GM21381 (cell line): ENCODE results near the gene VPS45.
"Not testable (repeated sequence)": the region's sequence is repeated elsewhere in the genome, so short reads cannot be mapped to it uniquely, and the experiment has no call there.

ENCODE experiments used
- ATAC-seq: cut with Tn5 transposase; IDR thresholded peaks from one replicate; pipeline ENCODE4 v1.9.1; 2021; ENCODE audit warnings: mild to moderate bottlenecking, moderate library complexity; ENCODE audit not compliant: unreplicated experiment

VPS45 gene

GRCh38 chr1:150067184-150068108 lies at the start of gene VPS45:
VPS45 (plus strand) TSS chr1:150067776; CDS start chr1:150067858, 82 bp downstream.
- peak; percentile 82 for ATAC-seq

- ATAC-seq = no peak
These were observed 49.4 kb upstream of the VPS45 start for GRCh38 chr1:150018165-150018564.

GRCh38 chr1:150020711-150021110 lies 46.9 kb upstream of the VPS45 start:
- ATAC-seq = no peak

- ATAC-seq = no peak
These were observed 46.3 kb upstream of the VPS45 start for GRCh38 chr1:150021191-150021694.

GRCh38 chr1:150022357-150022756 lies 45.2 kb upstream of the VPS45 start:
- no peak for ATAC-seq

- no peak for ATAC-seq
These were observed 43.4 kb upstream of the VPS45 start for GRCh38 chr1:150024156-150024555.

GRCh38 chr1:150028322-150028721 lies 39.3 kb upstream of the VPS45 start:
- no peak for ATAC-seq

GRCh38 chr1:150034336-150034735 lies 33.2 kb upstream of the VPS45 start:
- ATAC-seq = no peak

GRCh38 chr1:150049926-150050325 lies 17.6 kb upstream of the VPS45 start:
- ATAC-seq = no peak

- ATAC-seq = no peak
These were observed 16.5 kb upstream of the VPS45 start for GRCh38 chr1:150051089-150051373.

GRCh38 chr1:150051905-150052412 lies 15.6 kb upstream of the VPS45 start:
- not testable (repeated sequence) for ATAC-seq

GRCh38 chr1:150053926-150054325 lies 13.7 kb upstream of the VPS45 start:
- no peak for ATAC-seq

- ATAC-seq = not testable (repeated sequence)
These were observed 12.1 kb upstream of the VPS45 start for GRCh38 chr1:150055507-150055906.

GRCh38 chr1:150056407-150056806 lies 11.2 kb upstream of the VPS45 start:
- ATAC-seq = no peak

- no peak for ATAC-seq
These were observed 7.3 kb upstream of the VPS45 start for GRCh38 chr1:150060260-150060659.

- ATAC-seq = no peak
These were observed 5.9 kb upstream of the VPS45 start for GRCh38 chr1:150061632-150062101.

GRCh38 chr1:150062113-150062512 lies 5.5 kb upstream of the VPS45 start:
- no peak for ATAC-seq

- no peak for ATAC-seq
These were observed 2.2 kb upstream of the VPS45 start for GRCh38 chr1:150065184-150065871.

- no peak for ATAC-seq
These were observed 1.2 kb upstream of the VPS45 start for GRCh38 chr1:150066328-150066727.

GRCh38 chr1:150066838-150067183 lies 765 bp upstream of the VPS45 start:
- ATAC-seq = peak; percentile 38

GRCh38 chr1:150068109-150068435 lies 496 bp downstream of the VPS45 start:
- no peak for ATAC-seq

GRCh38 chr1:150069923-150070322 lies 2.3 kb downstream of the VPS45 start:
- no peak for ATAC-seq
